Type B pancreatic cell (in vitro differentiated cells): ENCODE measurements around the gene SOX15. TPM values are rescaled to one million over a fixed set of nuclear protein-coding genes. Genes with fewer than 3 reads are reported as not detected.

Experiments used
- DNase-seq: peaks from one replicate; pipeline ENCODE4 v3.0.0; 2021; ENCODE audit warnings: mixed read lengths; ENCODE audit not compliant: unreplicated experiment; ENCODE audit errors: extremely low spot score
- H3K27ac Mint-ChIP-seq: 2 replicates; pipeline ENCODE4 v1.8.0; 2021; ENCODE audit warnings: mild to moderate bottlenecking, mixed read lengths
- H3K27me3 Mint-ChIP-seq: 2 replicates; pipeline ENCODE4 v1.8.0; 2021; ENCODE audit warnings: mixed read lengths
- H3K36me3 Mint-ChIP-seq: 2 replicates; pipeline ENCODE4 v1.8.0; 2021; ENCODE audit warnings: mixed read lengths
- H3K4me1 Mint-ChIP-seq: one replicate; pipeline ENCODE4 v1.8.0; 2021; ENCODE audit warnings: mixed read lengths; ENCODE audit not compliant: unreplicated experiment
- H3K4me3 Mint-ChIP-seq: 2 replicates; pipeline ENCODE4 v1.8.0; 2021; ENCODE audit warnings: mild to moderate bottlenecking, mixed read lengths
- H3K9me3 Mint-ChIP-seq: 2 replicates; pipeline ENCODE4 v1.8.0; 2021; ENCODE audit warnings: mixed read lengths
- total RNA-seq: library from RNA; stranded (reverse); gene quantifications from 2 replicates; pipeline ENCODE4 v1.2.1, GENCODE V29; 2021; ENCODE audit warnings: low replicate concordance
- TF ChIP-seq, protein P1 (sequence below): fragments of 200-600 bp; sonication (generic); conservative IDR thresholded peaks from 2 replicates; pipeline ENCODE4 v1.5.0; 2021; ENCODE audit warnings: antibody characterized with exemption, mild to moderate bottlenecking

The SOX15 gene
- total RNA-seq, 1 donor from 2014 or later, result 0.77 TPM

DNA sequence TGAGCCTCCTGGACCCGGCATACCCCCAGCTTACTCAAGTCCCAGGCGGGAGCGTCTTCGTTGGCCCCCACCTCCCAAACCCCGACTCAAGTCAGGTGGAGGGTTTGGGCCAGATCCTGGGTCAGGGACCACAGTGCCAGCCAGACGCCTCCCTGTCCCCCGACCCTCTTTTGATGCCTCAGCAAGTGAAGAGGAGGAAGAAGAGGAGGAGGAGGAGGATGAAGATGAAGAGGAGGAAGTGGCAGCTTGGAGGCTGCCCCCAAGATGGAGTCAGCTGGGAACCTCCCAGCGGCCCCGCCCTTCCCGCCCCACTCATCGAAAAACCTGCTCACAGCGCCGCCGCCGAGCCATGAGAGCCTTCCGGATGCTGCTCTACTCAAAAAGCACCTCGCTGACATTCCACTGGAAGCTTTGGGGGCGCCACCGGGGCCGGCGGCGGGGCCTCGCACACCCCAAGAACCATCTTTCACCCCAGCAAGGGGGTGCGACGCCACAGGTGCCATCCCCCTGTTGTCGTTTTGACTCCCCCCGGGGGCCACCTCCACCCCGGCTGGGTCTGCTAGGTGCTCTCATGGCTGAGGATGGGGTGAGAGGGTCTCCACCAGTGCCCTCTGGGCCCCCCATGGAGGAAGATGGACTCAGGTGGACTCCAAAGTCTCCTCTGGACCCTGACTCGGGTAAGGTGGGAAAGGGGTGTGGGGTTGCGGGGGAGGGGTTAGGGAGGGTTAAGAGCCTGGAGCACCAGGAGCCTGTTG is 26.6 kb downstream of the SOX15 start:
- TF ChIP-seq, protein P1, sequence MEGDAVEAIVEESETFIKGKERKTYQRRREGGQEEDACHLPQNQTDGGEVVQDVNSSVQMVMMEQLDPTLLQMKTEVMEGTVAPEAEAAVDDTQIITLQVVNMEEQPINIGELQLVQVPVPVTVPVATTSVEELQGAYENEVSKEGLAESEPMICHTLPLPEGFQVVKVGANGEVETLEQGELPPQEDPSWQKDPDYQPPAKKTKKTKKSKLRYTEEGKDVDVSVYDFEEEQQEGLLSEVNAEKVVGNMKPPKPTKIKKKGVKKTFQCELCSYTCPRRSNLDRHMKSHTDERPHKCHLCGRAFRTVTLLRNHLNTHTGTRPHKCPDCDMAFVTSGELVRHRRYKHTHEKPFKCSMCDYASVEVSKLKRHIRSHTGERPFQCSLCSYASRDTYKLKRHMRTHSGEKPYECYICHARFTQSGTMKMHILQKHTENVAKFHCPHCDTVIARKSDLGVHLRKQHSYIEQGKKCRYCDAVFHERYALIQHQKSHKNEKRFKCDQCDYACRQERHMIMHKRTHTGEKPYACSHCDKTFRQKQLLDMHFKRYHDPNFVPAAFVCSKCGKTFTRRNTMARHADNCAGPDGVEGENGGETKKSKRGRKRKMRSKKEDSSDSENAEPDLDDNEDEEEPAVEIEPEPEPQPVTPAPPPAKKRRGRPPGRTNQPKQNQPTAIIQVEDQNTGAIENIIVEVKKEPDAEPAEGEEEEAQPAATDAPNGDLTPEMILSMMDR, result no peak
- H3K27me3 Mint-ChIP-seq, result no peaks in the 10 kb centered on the region
- peak overlapping the region; percentile 95 for H3K4me3 Mint-ChIP-seq
- H3K36me3 Mint-ChIP-seq, result peaks cover 8% of the 10 kb centered on the region
- no peak overlapping the region for H3K27ac Mint-ChIP-seq
- no peak for DNase-seq
- peaks cover 36% of the 10 kb centered on the region for H3K4me1 Mint-ChIP-seq
- no peaks in the 10 kb centered on the region for H3K9me3 Mint-ChIP-seq

DNA sequence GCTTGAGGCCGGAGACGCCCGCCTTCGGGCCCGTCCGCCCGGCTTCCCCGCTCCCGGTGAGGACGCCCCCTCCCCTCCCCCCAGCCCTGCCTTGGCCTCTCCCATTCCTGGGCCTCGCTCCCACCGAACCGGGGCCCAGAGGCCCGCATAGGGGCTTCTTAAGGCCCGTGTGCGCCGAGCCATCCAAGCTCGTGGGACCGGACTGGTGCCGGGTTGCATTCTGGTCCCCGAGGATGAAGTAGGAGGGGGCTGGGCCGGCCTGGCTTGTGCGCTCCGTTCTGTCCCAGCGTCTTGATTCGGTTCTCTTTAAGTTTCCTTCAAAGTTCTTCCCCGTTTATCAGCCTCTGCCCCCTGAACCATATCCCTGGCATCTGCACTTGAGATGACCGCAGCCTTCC is 27.7 kb downstream of the SOX15 start:
- no peak for DNase-seq
- H3K27ac Mint-ChIP-seq, result peak overlapping the region; percentile 97
- peak overlapping the region; percentile 95 for H3K4me3 Mint-ChIP-seq
- no peaks in the 10 kb centered on the region for H3K9me3 Mint-ChIP-seq
- peaks cover 42% of the 10 kb centered on the region for H3K4me1 Mint-ChIP-seq
- peaks cover 4% of the 10 kb centered on the region for H3K36me3 Mint-ChIP-seq
- TF ChIP-seq, protein P1, result no peak
- no peaks in the 10 kb centered on the region for H3K27me3 Mint-ChIP-seq

DNA sequence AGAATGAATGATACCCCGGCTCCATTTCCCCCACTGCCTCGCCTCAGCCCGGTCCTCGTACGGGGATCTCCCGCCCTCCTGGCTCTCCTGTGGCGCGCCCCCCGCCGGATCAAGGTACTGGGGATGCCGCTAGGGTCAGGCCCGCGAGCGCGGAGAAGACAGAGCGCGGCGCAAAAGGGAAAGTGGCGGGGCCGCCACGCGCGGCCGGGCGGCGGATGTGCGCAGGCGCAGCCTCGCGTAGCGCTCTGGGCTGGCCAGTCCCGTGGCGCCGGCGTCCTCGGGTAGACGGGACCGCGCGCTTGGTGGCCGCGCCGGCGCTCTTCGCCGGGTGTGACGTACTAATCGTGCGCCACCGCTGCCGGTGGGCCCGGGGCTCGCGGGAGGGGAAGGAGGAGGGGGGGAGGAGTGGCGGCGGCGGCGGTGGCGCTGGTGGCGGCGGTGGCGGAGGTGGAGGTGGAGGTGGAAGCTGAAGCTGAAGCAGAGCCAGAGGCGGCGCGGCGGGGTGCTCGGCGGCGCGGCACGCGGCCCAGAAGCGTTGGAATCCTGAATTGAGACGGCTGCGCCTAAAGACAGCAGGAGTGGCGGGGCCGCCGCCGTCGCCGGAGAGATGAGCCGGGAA is 28.2 kb downstream of the SOX15 start, which contains the start of gene SENP3:
Gene SENP3 (plus strand): TSS at position 331 of the 619 bp plus-strand sequence. CDS start 1,158 bp downstream, outside the sequence.
- peak; percentile 94 for DNase-seq
- TF ChIP-seq, protein P1, result no peak
- no peaks in the 10 kb centered on the region for H3K9me3 Mint-ChIP-seq
- peak within 1 kb of the TSS; percentile 97 for H3K27ac Mint-ChIP-seq
- no peaks in the 10 kb centered on the region for H3K27me3 Mint-ChIP-seq
- peaks cover 42% of the 10 kb centered on the region for H3K4me1 Mint-ChIP-seq
- peaks cover 4% of the 10 kb centered on the region for H3K36me3 Mint-ChIP-seq
- H3K4me3 Mint-ChIP-seq, result peak within 1 kb of the TSS; percentile 95

GRCh38 chr17:7561028-7561575 is 28.8 kb downstream of the SOX15 start:
- TF ChIP-seq, protein P1, result peak; percentile 78
- H3K4me1 Mint-ChIP-seq, result peaks cover 42% of the 10 kb centered on the region
- no peaks in the 10 kb centered on the region for H3K27me3 Mint-ChIP-seq
- peak overlapping the region; percentile 97 for H3K27ac Mint-ChIP-seq
- peaks cover 4% of the 10 kb centered on the region for H3K36me3 Mint-ChIP-seq
- peak overlapping the region; percentile 95 for H3K4me3 Mint-ChIP-seq
- peak; percentile 91 for DNase-seq
- no peaks in the 10 kb centered on the region for H3K9me3 Mint-ChIP-seq

DNA sequence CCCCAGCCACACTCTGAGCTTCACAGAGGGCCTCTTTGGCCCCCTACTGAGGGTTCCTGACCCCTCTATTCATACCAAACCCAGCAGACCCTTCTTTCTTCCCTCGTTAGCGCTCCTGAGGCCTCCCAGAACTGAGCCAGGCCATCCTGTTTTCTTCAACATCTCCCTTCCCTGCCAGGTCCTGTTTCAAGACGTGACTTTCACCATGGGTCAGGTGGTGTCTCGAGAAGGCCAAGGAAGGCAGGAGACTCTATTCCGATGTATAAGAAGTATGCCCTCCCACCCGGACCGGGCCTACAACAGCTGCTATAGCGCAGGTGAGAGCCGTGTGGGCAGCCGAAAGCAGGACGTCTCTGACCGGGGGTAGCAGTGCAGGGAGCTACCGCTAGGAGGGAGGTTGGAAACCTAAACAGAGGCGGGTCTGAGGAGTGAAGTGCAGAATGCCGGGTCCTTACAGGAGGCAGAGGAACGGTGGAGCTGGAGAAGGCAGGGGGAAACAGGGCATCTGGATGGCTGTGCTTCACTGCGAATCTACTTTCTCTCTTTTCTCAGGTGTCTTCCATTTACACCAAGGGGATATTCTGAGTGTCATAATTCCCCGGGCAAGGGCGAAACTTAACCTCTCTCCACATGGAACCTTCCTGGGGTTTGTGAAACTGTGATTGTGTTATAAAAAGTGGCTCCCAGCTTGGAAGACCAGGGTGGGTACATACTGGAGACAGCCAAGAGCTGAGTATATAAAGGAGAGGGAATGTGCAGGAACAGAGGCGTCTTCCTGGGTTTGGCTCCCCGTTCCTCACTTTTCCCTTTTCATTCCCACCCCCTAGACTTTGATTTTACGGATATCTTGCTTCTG is 29.5 kb downstream of the SOX15 start:
- Mint-ChIP-seq H3K27ac (peak overlapping the region; percentile 97), H3K27me3 (no peaks in the 10 kb centered on the region), H3K9me3 (no peaks in the 10 kb centered on the region), H3K36me3 (peaks cover 4% of the 10 kb centered on the region), H3K4me3 (peak overlapping the region; percentile 95), H3K4me1 (peaks cover 46% of the 10 kb centered on the region)
- DNase-seq, result no peak
- TF ChIP-seq, protein P1, result peak; percentile 74
